ENCODE data around the gene SEMA3C. TPM values are rescaled to one million over a fixed set of nuclear protein-coding genes. Genes with fewer than 3 reads are reported as not detected.

Gene SEMA3C
- total RNA-seq, 1 donor from 2014 or later = 90.6 TPM

GRCh38 chr7:80763704-80764103 lies 155.1 kb downstream of the SEMA3C start:
- H3K36me3 ChIP-seq = no peaks in the 10 kb centered on the region
- H3K27ac ChIP-seq = no peak overlapping the region
- no peaks in the 10 kb centered on the region for H3K9me3 ChIP-seq
- intact Hi-C loops (cut with DNase I) = no loop called here
- no peak for TF ChIP-seq CTCF (IDR thresholded peaks at IDR 0.05)
- no peak for TF ChIP-seq POLR2A (IDR thresholded peaks at IDR 0.05)
- no peak for TF ChIP-seq POLR2AphosphoS5 (IDR thresholded peaks at IDR 0.05; ENCODE audit: insufficient read depth in 1 of 2, low read depth in 1 of 2)
- no peak overlapping the region for H3K4me3 ChIP-seq
- H3K4me1 ChIP-seq = peaks cover 20% of the 10 kb centered on the region
- no peak for DNase-seq (ENCODE audit: extremely low spot score in 2 of 2)
- H3K27me3 ChIP-seq = no peaks in the 10 kb centered on the region

GRCh38 chr7:80763289-80763688 lies 155.6 kb downstream of the SEMA3C start:
- Histone ChIP-seq H3K36me3 (no peaks in the 10 kb centered on the region), H3K4me1 (peaks cover 20% of the 10 kb centered on the region), H3K27me3 (no peaks in the 10 kb centered on the region), H3K27ac (no peak overlapping the region), H3K9me3 (no peaks in the 10 kb centered on the region), H3K4me3 (no peak overlapping the region)
- no peak for DNase-seq (ENCODE audit: extremely low spot score in 2 of 2)
- intact Hi-C loops (cut with DNase I) = no loop called here
- TF ChIP-seq POLR2A (IDR thresholded peaks at IDR 0.05) = no peak
- TF ChIP-seq POLR2AphosphoS5 (IDR thresholded peaks at IDR 0.05; ENCODE audit: insufficient read depth in 1 of 2, low read depth in 1 of 2) = no peak
- no peak for TF ChIP-seq CTCF (IDR thresholded peaks at IDR 0.05)

DNA sequence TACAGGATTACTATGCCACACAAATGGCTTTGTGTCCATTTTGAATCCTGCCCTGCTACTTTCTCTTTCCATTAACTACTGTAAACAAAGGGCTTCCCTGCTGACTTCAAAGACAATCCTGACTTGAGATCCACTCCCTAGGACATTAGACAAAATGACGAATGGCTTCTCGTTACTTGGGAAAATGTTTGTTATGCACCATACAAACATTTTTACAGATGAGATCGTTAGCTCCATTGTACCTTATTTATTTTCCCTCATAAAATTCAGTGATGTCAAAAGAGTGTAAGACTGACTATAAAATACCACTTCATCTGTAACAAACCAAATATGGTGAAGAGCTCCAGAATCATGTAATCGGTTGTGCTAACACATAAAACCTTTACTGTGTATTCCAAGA lies 158.6 kb downstream of the SEMA3C start:
- Histone ChIP-seq H3K9me3 (no peaks in the 10 kb centered on the region), H3K36me3 (no peaks in the 10 kb centered on the region), H3K27me3 (no peaks in the 10 kb centered on the region), H3K4me1 (peaks cover 8% of the 10 kb centered on the region), H3K4me3 (no peak overlapping the region), H3K27ac (no peak overlapping the region)
- DNase-seq (ENCODE audit: extremely low spot score in 2 of 2) = no peak
- intact Hi-C loops (cut with DNase I) = no loop called here
- TF ChIP-seq POLR2A (IDR thresholded peaks at IDR 0.05) = no peak
- TF ChIP-seq CTCF (IDR thresholded peaks at IDR 0.05) = no peak
- TF ChIP-seq POLR2AphosphoS5 (IDR thresholded peaks at IDR 0.05; ENCODE audit: insufficient read depth in 1 of 2, low read depth in 1 of 2) = no peak

GRCh38 chr7:80752954-80753690 lies 165.7 kb downstream of the SEMA3C start:
- no peak overlapping the region for H3K4me3 ChIP-seq

More at GRCh38 chr7:80752954-80753690, 165.7 kb downstream of the SEMA3C start:
- Histone ChIP-seq H3K27ac (no peak overlapping the region), H3K9me3 (no peaks in the 10 kb centered on the region), H3K27me3 (no peaks in the 10 kb centered on the region), H3K4me1 (no peaks in the 10 kb centered on the region), H3K36me3 (peaks cover 0 to 4% of the 10 kb centered on the region in 2 donors)
- intact Hi-C loops (cut with DNase I) = no loop called here
- TF ChIP-seq CTCF (IDR thresholded peaks at IDR 0.05) (no peak), POLR2A (IDR thresholded peaks at IDR 0.05) (no peak), POLR2AphosphoS5 (IDR thresholded peaks at IDR 0.05; ENCODE audit: insufficient read depth in 1 of 2, low read depth in 1 of 2) (no peak)
- DNase-seq (ENCODE audit: extremely low spot score in 2 of 2) = no peak
